Mesenchymal stem cell (in vitro differentiated cells and primary cell): ENCODE measurements around the gene STC2.

ENCODE experiments used
- DNase-seq: peaks from one replicate; pipeline ENCODE4 v3.0.0-alpha.2; 2013
- H2AFZ ChIP-seq: one replicate; pipeline ENCODE4 v1.6.1; 2013; ENCODE audit warnings: low read depth, mild to moderate bottlenecking, control low read depth, inconsistent platforms, low read length, moderate library complexity
- H2AK5ac ChIP-seq: 2 replicates; pipeline ENCODE4 v1.6.1; 2013; ENCODE audit warnings: low read length, moderate library complexity, mild to moderate bottlenecking, inconsistent platforms; ENCODE audit not compliant: severe bottlenecking
- H2BK120ac ChIP-seq: one replicate; pipeline ENCODE4 v1.6.1; 2013; ENCODE audit warnings: low read depth, mild to moderate bottlenecking, inconsistent platforms, low read length, moderate library complexity
- H2BK12ac ChIP-seq, 2 experiments: one replicate each; pipeline ENCODE4 v1.6.1; 2013; ENCODE audit warnings: inconsistent platforms in 2 of 2, low read length in 2 of 2, mild to moderate bottlenecking in 2 of 2, moderate library complexity in 2 of 2, control low read depth in 1 of 2
- H2BK15ac ChIP-seq: one replicate; pipeline ENCODE4 v1.6.1; 2013; ENCODE audit warnings: mild to moderate bottlenecking, low read depth, inconsistent platforms; ENCODE audit not compliant: poor library complexity, severe bottlenecking
- H2BK5ac ChIP-seq: 2 replicates; pipeline ENCODE4 v1.6.1; 2013; ENCODE audit warnings: low read depth, mild to moderate bottlenecking, low read length, control low read depth, inconsistent platforms; ENCODE audit not compliant: poor library complexity, severe bottlenecking
- H3K14ac ChIP-seq, 2 experiments: one replicate each; pipeline ENCODE4 v1.6.1; 2013; ENCODE audit warnings: inconsistent platforms in 2 of 2, low read length in 2 of 2, control low read depth in 1 of 2, mild to moderate bottlenecking in 1 of 2, moderate library complexity in 1 of 2
- H3K18ac ChIP-seq, 2 experiments: one replicate each; pipeline ENCODE4 v1.6.1; 2013; ENCODE audit warnings: inconsistent platforms in 2 of 2, low read length in 2 of 2, control low read depth in 1 of 2, low read depth in 1 of 2, mild to moderate bottlenecking in 1 of 2
- H3K23ac ChIP-seq, 2 experiments: one replicate each; pipeline ENCODE4 v1.6.1; 2013; ENCODE audit warnings: inconsistent platforms in 2 of 2, low read length in 2 of 2, mild to moderate bottlenecking in 2 of 2, moderate library complexity in 2 of 2, control low read depth in 1 of 2
- H3K27ac ChIP-seq: 2 replicates; pipeline ENCODE4 v1.5.1; 2013; ENCODE audit warnings: mild to moderate bottlenecking, moderate library complexity, low read length, control low read depth, inconsistent platforms; ENCODE audit not compliant: poor library complexity, severe bottlenecking
- H3K27me3 ChIP-seq, 2 experiments: 2 replicates each; pipeline versions ENCODE4 v1.6.1 to v1.7.0; 2013; ENCODE audit warnings: low read length in 2 of 2, mild to moderate bottlenecking in 2 of 2, moderate library complexity in 2 of 2, control low read depth in 1 of 2, inconsistent platforms in 1 of 2; ENCODE audit not compliant: control insufficient read depth in 1 of 2, insufficient read depth in 1 of 2
- H3K36me3 ChIP-seq, 2 experiments: 2 replicates each; pipeline versions ENCODE4 v1.6.1 to v1.7.0; 2013; ENCODE audit warnings: low read length in 2 of 2, control low read depth in 1 of 2, inconsistent platforms in 1 of 2, low read depth in 1 of 2, mild to moderate bottlenecking in 1 of 2; ENCODE audit not compliant: insufficient read depth in 2 of 2, control insufficient read depth in 1 of 2
- H3K4ac ChIP-seq, 2 experiments: one replicate each; pipeline ENCODE4 v1.6.1; 2013; ENCODE audit warnings: inconsistent platforms in 2 of 2, low read length in 2 of 2, mild to moderate bottlenecking in 2 of 2, moderate library complexity in 2 of 2, control low read depth in 1 of 2, low read depth in 1 of 2
- H3K4me1 ChIP-seq: 2 replicates; pipeline ENCODE4 v1.6.1; 2013; ENCODE audit warnings: low read depth, low read length, control low read depth; ENCODE audit not compliant: control insufficient read depth, insufficient read depth
- H3K4me2 ChIP-seq: 2 replicates; pipeline ENCODE4 v1.6.1; 2013; ENCODE audit warnings: low read length, mild to moderate bottlenecking, inconsistent platforms; ENCODE audit not compliant: poor library complexity, severe bottlenecking
- H3K4me3 ChIP-seq, 2 experiments: 2 replicates each; pipeline versions ENCODE4 v1.5.1 to v1.7.0; 2013; ENCODE audit warnings: low read length in 2 of 2, mild to moderate bottlenecking in 2 of 2, control low read depth in 1 of 2, low read depth in 1 of 2; ENCODE audit not compliant: insufficient read depth in 1 of 2
- H3K79me1 ChIP-seq: replicated peaks from 2 replicates; pipeline ENCODE4 v1.6.1; 2013; ENCODE audit warnings: mild to moderate bottlenecking, control low read depth, low read length, inconsistent platforms; ENCODE audit not compliant: poor library complexity, severe bottlenecking
- H3K9ac ChIP-seq: 2 replicates; pipeline ENCODE4 v1.7.0; 2013; ENCODE audit warnings: mild to moderate bottlenecking, low read length, moderate library complexity
- H3K9me3 ChIP-seq: 2 replicates; pipeline ENCODE4 v1.7.0; 2013; ENCODE audit warnings: mild to moderate bottlenecking, low read length; ENCODE audit not compliant: control insufficient read depth
- H4K8ac ChIP-seq: one replicate; pipeline ENCODE4 v1.6.1; 2013; ENCODE audit warnings: inconsistent platforms, mild to moderate bottlenecking, low read length, moderate library complexity
- H4K91ac ChIP-seq: one replicate; pipeline ENCODE4 v1.6.1; 2013; ENCODE audit warnings: mild to moderate bottlenecking, low read length, inconsistent platforms
- WGBS: methylation state at CpG from one replicate; pipeline ENCODE4 v1.1.7; 2013; ENCODE audit warnings: mixed read lengths; 5-methylcytosine and 5-hydroxymethylcytosine counted together

Gene STC2

GRCh38 chr5:173324115-173325001 lies 3.9 kb downstream of the STC2 start:
- Histone ChIP-seq H3K4me1 (peaks cover 43% of the 10 kb centered on the region), H4K8ac (peak overlapping the region; percentile 10), H3K36me3 (peaks cover 0 to 13% of the 10 kb centered on the region in 2 experiments), H2AK5ac (no peak overlapping the region), H3K18ac (no peak overlapping the region), H2AFZ (no peak overlapping the region), H3K79me1 (peaks cover 3% of the 10 kb centered on the region), H2BK120ac (no peak overlapping the region), H3K14ac (peak overlapping the region in 1 of 2 experiments; percentile 89), H3K4me2 (no peak overlapping the region), H3K4me3 (peak overlapping the region in 1 of 2 experiments; percentile 42), H3K9ac (peak overlapping the region; percentile 57), H3K27ac (no peak overlapping the region), H3K23ac (peak overlapping the region in 1 of 2 experiments; percentile 76), H2BK5ac (no peak overlapping the region), H3K9me3 (no peaks in the 10 kb centered on the region), H2BK15ac (no peak overlapping the region), H4K91ac (no peak overlapping the region), H3K4ac (no peak overlapping the region), H2BK12ac (peak overlapping the region in 1 of 2 experiments; percentile 45), H3K27me3 (peaks cover 0 to 18% of the 10 kb centered on the region in 2 experiments)
- 91% methylated on average over 27 of the region's 29 CpGs for WGBS
- no peak for DNase-seq

- no peak overlapping the region for H2BK120ac ChIP-seq
- H2AK5ac ChIP-seq, result peak overlapping the region; percentile 31
- peaks cover 45% of the 10 kb centered on the region for H3K4me1 ChIP-seq
- H3K23ac ChIP-seq, result peak overlapping the region in 1 of 2 experiments; percentile 76
- peak overlapping the region; percentile 57 for H3K9ac ChIP-seq
- H3K79me1 ChIP-seq, result peaks cover 3% of the 10 kb centered on the region
- peaks cover 0 to 13% of the 10 kb centered on the region in 2 experiments for H3K36me3 ChIP-seq
- H4K91ac ChIP-seq, result no peak overlapping the region
- peaks cover 0 to 14% of the 10 kb centered on the region in 2 experiments for H3K27me3 ChIP-seq
- H3K14ac ChIP-seq, result peak overlapping the region in 1 of 2 experiments; percentile 18
- DNase-seq, result no peak
- no peak overlapping the region for H2BK15ac ChIP-seq
- no peak overlapping the region for H3K27ac ChIP-seq
- no peak overlapping the region for H2AFZ ChIP-seq
- H2BK5ac ChIP-seq, result no peak overlapping the region
- WGBS, result 95% methylated on average over 8 of the region's 8 CpGs
- no peak overlapping the region for H3K4me2 ChIP-seq
- H3K9me3 ChIP-seq, result no peaks in the 10 kb centered on the region
- H3K4ac ChIP-seq, result no peak overlapping the region
- peak overlapping the region in 1 of 2 experiments; percentile 45 for H3K18ac ChIP-seq
- H3K4me3 ChIP-seq, result peak overlapping the region in 1 of 2 experiments; percentile 42
- peak overlapping the region in 1 of 2 experiments; percentile 45 for H2BK12ac ChIP-seq
- H4K8ac ChIP-seq, result peak overlapping the region; percentile 10
These were observed 4.5 kb downstream of the STC2 start for GRCh38 chr5:173323799-173324114.

- 98% methylated on average over 24 of the region's 25 CpGs for WGBS
- peaks cover 0 to 13% of the 10 kb centered on the region in 2 experiments for H3K36me3 ChIP-seq
- H3K23ac ChIP-seq, result no peak overlapping the region
- H3K4me2 ChIP-seq, result no peak overlapping the region
- H3K18ac ChIP-seq, result no peak overlapping the region
- H3K4ac ChIP-seq, result no peak overlapping the region
- H2AFZ ChIP-seq, result no peak overlapping the region
- peaks cover 3% of the 10 kb centered on the region for H3K79me1 ChIP-seq
- no peak overlapping the region for H2BK12ac ChIP-seq
- no peak overlapping the region for H3K4me3 ChIP-seq
- no peak overlapping the region for H4K91ac ChIP-seq
- no peaks in the 10 kb centered on the region for H3K9me3 ChIP-seq
- H2BK15ac ChIP-seq, result no peak overlapping the region
- peak overlapping the region; percentile 57 for H3K9ac ChIP-seq
- no peak overlapping the region for H4K8ac ChIP-seq
- H3K4me1 ChIP-seq, result peaks cover 42% of the 10 kb centered on the region
- H3K27ac ChIP-seq, result no peak overlapping the region
- DNase-seq, result no peak
- H3K27me3 ChIP-seq, result peaks cover 0 to 10% of the 10 kb centered on the region in 2 experiments
- no peak overlapping the region for H3K14ac ChIP-seq
- H2BK5ac ChIP-seq, result no peak overlapping the region
- peak overlapping the region; percentile 31 for H2AK5ac ChIP-seq
- H2BK120ac ChIP-seq, result no peak overlapping the region
These were observed 5.0 kb downstream of the STC2 start for GRCh38 chr5:173323106-173323798.

GRCh38 chr5:173321886-173322285 lies 6.3 kb downstream of the STC2 start:
- H2BK12ac ChIP-seq, result no peak overlapping the region
- H2AK5ac ChIP-seq, result no peak overlapping the region
- WGBS, result 96% methylated on average over 5 of the region's 5 CpGs
- peaks cover 35% of the 10 kb centered on the region for H3K4me1 ChIP-seq
- H3K4ac ChIP-seq, result no peak overlapping the region
- H3K23ac ChIP-seq, result no peak overlapping the region
- H3K27ac ChIP-seq, result no peak overlapping the region
- H4K8ac ChIP-seq, result no peak overlapping the region
- H3K4me3 ChIP-seq, result no peak overlapping the region
- H3K18ac ChIP-seq, result no peak overlapping the region
- no peaks in the 10 kb centered on the region for H3K27me3 ChIP-seq
- no peak overlapping the region for H3K14ac ChIP-seq
- H3K79me1 ChIP-seq, result no peaks in the 10 kb centered on the region
- no peak overlapping the region for H2AFZ ChIP-seq
- no peak overlapping the region for H2BK15ac ChIP-seq
- peak; percentile 39 for DNase-seq
- no peak overlapping the region for H3K9ac ChIP-seq
- H3K36me3 ChIP-seq, result peaks cover 0 to 24% of the 10 kb centered on the region in 2 experiments
- no peak overlapping the region for H2BK5ac ChIP-seq
- H2BK120ac ChIP-seq, result no peak overlapping the region
- no peaks in the 10 kb centered on the region for H3K9me3 ChIP-seq
- no peak overlapping the region for H4K91ac ChIP-seq
- H3K4me2 ChIP-seq, result no peak overlapping the region
